Measurements from ENCODE around the gene TTC12. TPM values are rescaled to one million over a fixed set of nuclear protein-coding genes. Genes with fewer than 3 reads are reported as not detected.

Gene TTC12
- total and polyA plus RNA-seq, 2 of the 13 experiments (the other 11 are each of a cell fraction or from before 2014, with no cell fraction given) = 5.4 to 11.6 TPM

- H3K4me2 ChIP-seq (ENCODE audit: low read depth, low read length) = no peak overlapping the region
- CTCF ChIA-PET (ENCODE audit: low intra/inter-chr PET ratio, low total read pairs) = no interaction called here
- DNase-seq (ENCODE audit: low spot score) (no peak), FAIRE-seq (no peak), ATAC-seq (no peak)
- TF ChIP-seq, protein P1, sequence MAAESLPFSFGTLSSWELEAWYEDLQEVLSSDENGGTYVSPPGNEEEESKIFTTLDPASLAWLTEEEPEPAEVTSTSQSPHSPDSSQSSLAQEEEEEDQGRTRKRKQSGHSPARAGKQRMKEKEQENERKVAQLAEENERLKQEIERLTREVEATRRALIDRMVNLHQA (CRISPR knock-in tag; IDR thresholded peaks at IDR 0.05) = no peak
- TF ChIP-seq MAFG (CRISPR knock-in tag; IDR thresholded peaks at IDR 0.05) (no peak), HDAC1 (CRISPR knock-in tag; IDR thresholded peaks at IDR 0.05) (no peak), ZNF513 (CRISPR knock-in tag; conservative IDR thresholded peaks at IDR 0.05) (no peak), ZNF567 (CRISPR knock-in tag; IDR thresholded peaks at IDR 0.05; ENCODE audit: borderline replicate concordance) (no peak), ZNF33A (CRISPR knock-in tag; IDR thresholded peaks at IDR 0.05; ENCODE audit: borderline replicate concordance) (no peak), ASH2L (IDR thresholded peaks at IDR 0.05; ENCODE audit: insufficient read length, low read depth, low read length) (no peak), ZBTB37 (CRISPR knock-in tag; IDR thresholded peaks at IDR 0.05) (no peak), ELF4 (CRISPR knock-in tag; IDR thresholded peaks at IDR 0.05; ENCODE audit: borderline replicate concordance) (no peak), KDM5A (IDR thresholded peaks at IDR 0.05; ENCODE audit: borderline replicate concordance, low read length) (no peak), ZFP36L2 (CRISPR knock-in tag; IDR thresholded peaks at IDR 0.05) (no peak), ATF1 (CRISPR knock-in tag; IDR thresholded peaks at IDR 0.05) (no peak), NR2C2 (CRISPR knock-in tag; IDR thresholded peaks at IDR 0.05; ENCODE audit: borderline replicate concordance) (no peak)
- TF ChIP-seq, protein P2, sequence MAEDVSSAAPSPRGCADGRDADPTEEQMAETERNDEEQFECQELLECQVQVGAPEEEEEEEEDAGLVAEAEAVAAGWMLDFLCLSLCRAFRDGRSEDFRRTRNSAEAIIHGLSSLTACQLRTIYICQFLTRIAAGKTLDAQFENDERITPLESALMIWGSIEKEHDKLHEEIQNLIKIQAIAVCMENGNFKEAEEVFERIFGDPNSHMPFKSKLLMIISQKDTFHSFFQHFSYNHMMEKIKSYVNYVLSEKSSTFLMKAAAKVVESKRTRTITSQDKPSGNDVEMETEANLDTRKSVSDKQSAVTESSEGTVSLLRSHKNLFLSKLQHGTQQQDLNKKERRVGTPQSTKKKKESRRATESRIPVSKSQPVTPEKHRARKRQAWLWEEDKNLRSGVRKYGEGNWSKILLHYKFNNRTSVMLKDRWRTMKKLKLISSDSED (CRISPR knock-in tag; IDR thresholded peaks at IDR 0.05) = no peak
- TF ChIP-seq, protein P3, sequence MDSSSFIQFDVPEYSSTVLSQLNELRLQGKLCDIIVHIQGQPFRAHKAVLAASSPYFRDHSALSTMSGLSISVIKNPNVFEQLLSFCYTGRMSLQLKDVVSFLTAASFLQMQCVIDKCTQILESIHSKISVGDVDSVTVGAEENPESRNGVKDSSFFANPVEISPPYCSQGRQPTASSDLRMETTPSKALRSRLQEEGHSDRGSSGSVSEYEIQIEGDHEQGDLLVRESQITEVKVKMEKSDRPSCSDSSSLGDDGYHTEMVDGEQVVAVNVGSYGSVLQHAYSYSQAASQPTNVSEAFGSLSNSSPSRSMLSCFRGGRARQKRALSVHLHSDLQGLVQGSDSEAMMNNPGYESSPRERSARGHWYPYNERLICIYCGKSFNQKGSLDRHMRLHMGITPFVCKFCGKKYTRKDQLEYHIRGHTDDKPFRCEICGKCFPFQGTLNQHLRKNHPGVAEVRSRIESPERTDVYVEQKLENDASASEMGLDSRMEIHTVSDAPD (CRISPR knock-in tag; IDR thresholded peaks at IDR 0.05) = no peak
- H3K9me3 ChIP-seq (ENCODE audit: low read length) = no peaks in the 10 kb centered on the region
- H3K27ac ChIP-seq (ENCODE audit: extremely low read length, insufficient read depth, low read length) = no peak overlapping the region
- intact Hi-C loops (cut with micrococcal nuclease; ENCODE audit: unreplicated experiment) = no loop called here
- no peak overlapping the region for H3K4me3 ChIP-seq (replicated peaks in 1 of 3; ENCODE audit: insufficient read depth in 1 of 3, low read depth in 2 of 3, low read length in 3 of 3)
- H3K9ac ChIP-seq (ENCODE audit: insufficient read depth, low read depth, low read length) = no peak overlapping the region
- no peak overlapping the region for H2AFZ ChIP-seq (ENCODE audit: low read length)
- no TSS peak for BruUV-seq (replicated peaks)
- no peaks in the 10 kb centered on the region for H3K79me2 ChIP-seq (ENCODE audit: insufficient read depth, low read length)
- peaks cover 4 to 27% of the 10 kb centered on the region in 2 experiments; a peak in 3 of 5 replicates for H3K27me3 ChIP-seq (ENCODE audit: control insufficient read depth in 1 of 2, insufficient read depth in 2 of 2, low read length in 2 of 2)
- H4K20me1 ChIP-seq (ENCODE audit: insufficient read depth, low read length) = no peaks in the 10 kb centered on the region
- in situ Hi-C loops (cut with HindIII; ENCODE audit: extremely low pct_ligation_motif_present, low pct_unique_long_range_greater_than_20kb) = no loop called here
- POLR2A ChIA-PET = no interaction called here
- WGBS (ENCODE audit: low lambda C conversion rate) = 54% methylated on average over 15 of the region's 21 CpGs
- H3K4me1 ChIP-seq (ENCODE audit: insufficient read depth, low read length) = no peaks in the 10 kb centered on the region
- H3K36me3 ChIP-seq (replicated peaks in 1 of 2; ENCODE audit: control insufficient read depth in 1 of 2, insufficient read depth in 2 of 2, low read length in 2 of 2) = no peaks in the 10 kb centered on the region
Measured at GRCh38 chr11:113410414-113411135, 96.2 kb downstream of the TTC12 start.

Measured in HepG2 (cell line).